Right lobe of liver (tissue), 4 donors: ENCODE measurements around the gene CAPNS1.

Experiments used
- POLR2A ChIP-seq: fragments of 450-650 bp; IDR thresholded peaks from one replicate; pipeline ENCODE4 v1.6.1; 2017; ENCODE audit warnings: antibody characterized with exemption, mild to moderate bottlenecking
- TF ChIP-seq, protein P1 (sequence below), 4 donors: fragments of 200-600 bp in 3 of 4; fragments of 450-650 bp in 1 of 4; IDR thresholded peaks; one replicate each; pipeline versions ENCODE4 v1.5.1 to v1.8.0; 2016 to 2022; ENCODE audit warnings: antibody characterized with exemption in 4 of 4, mild to moderate bottlenecking in 2 of 4
- donor health status: DM: no; HTN: no; CAD: no.
- donor health status: DM: no; HTN: no; CAD: no.
- donor health status: DM: no; HTN: yes; CAD: no.

DNA sequence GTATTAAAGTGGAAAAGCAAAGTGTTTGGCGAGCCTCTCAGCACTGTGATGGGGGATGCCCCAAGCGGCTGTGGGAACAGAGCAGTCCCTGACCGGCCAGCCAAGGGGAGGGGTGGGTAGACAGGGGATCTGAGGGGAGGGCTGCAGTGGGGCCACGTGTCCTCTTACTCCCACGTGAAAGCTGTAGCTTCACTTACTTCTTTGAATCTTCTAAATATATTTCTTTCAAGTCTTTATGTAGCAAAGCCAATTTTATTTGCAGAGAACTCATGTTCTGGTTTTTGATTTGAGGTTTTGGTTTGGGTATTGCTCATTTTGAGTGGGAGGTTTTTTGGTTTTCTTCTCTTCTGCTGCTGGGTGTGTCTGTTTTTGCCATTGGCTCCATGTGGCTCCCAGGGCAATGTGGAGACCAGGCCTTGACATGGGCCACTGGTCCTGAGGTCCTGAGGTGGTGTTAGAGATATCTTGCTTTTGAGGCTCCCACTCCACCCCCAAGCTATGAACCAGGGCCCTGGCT is 46.7 kb upstream of the CAPNS1 start:
- TF ChIP-seq, protein P1, sequence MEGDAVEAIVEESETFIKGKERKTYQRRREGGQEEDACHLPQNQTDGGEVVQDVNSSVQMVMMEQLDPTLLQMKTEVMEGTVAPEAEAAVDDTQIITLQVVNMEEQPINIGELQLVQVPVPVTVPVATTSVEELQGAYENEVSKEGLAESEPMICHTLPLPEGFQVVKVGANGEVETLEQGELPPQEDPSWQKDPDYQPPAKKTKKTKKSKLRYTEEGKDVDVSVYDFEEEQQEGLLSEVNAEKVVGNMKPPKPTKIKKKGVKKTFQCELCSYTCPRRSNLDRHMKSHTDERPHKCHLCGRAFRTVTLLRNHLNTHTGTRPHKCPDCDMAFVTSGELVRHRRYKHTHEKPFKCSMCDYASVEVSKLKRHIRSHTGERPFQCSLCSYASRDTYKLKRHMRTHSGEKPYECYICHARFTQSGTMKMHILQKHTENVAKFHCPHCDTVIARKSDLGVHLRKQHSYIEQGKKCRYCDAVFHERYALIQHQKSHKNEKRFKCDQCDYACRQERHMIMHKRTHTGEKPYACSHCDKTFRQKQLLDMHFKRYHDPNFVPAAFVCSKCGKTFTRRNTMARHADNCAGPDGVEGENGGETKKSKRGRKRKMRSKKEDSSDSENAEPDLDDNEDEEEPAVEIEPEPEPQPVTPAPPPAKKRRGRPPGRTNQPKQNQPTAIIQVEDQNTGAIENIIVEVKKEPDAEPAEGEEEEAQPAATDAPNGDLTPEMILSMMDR (IDR thresholded peaks at IDR 0.05), result no peak
- TF ChIP-seq POLR2A, result no peak
